HG02885 (cell line): ENCODE measurements around the gene ZEB2.

ENCODE experiments used
- ATAC-seq: cut with Tn5 transposase; IDR thresholded peaks from one replicate; pipeline ENCODE4 v1.9.1; 2021; ENCODE audit warnings: mild to moderate bottlenecking; ENCODE audit not compliant: unreplicated experiment, poor library complexity

The ZEB2 gene

DNA sequence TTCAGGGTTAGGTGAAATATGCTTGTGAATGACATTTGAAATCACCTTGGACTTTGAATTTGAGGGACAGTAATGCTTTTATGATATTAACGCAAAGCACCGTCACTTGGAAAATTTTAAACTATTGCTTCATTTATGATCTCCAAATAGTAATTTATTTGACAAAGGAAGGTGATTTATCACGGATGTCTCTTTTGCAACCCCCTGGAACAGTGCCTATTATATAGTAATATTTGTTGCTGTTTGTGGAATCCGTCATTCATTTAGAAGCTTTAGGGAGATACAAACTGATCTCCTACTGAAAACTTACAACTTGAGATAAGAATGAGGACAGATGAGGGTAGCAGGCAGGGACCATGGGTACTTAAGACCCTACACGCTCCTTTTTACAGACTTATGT is 10.7 kb upstream of the ZEB2 start:
- ATAC-seq, result no peak

DNA sequence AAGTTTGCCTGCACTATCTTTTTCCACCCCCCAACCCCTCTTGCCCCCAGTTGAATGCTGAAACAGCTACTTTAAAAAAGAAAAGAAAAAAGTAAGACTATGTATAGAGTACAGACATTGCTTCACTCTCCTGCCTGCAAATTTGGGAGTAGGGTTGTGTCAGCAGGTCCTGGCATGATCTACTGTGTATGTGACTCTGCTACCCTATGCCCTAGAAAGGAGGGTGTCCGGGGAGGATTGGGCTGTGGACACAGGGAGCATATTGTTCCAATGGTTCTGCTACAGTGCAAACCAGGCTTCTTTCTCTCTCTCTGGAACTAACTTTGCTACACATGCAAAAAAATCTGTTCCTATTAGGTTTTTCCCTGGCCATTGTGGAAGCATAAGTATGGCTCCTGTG is 9.9 kb upstream of the ZEB2 start:
- ATAC-seq, result no peak

DNA sequence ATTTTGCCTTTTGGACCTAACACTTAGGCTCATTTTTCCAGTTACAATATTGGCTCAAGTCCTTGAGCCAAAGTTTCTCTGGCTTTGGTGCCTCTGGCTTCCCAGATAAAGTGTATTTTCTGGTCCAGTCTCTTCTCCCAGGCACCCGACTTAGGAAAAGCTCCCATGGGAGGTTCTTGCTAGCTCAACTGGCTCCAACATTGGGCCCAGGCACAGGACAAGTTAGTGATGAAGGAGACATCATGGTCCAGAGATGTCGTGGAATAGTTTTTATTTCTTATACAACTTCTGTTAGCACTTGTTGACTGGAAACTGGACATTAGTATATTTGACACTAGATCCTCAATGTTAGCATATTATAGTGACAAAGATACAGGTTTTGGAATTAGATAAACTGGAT is 8.2 kb upstream of the ZEB2 start:
- no peak for ATAC-seq

DNA sequence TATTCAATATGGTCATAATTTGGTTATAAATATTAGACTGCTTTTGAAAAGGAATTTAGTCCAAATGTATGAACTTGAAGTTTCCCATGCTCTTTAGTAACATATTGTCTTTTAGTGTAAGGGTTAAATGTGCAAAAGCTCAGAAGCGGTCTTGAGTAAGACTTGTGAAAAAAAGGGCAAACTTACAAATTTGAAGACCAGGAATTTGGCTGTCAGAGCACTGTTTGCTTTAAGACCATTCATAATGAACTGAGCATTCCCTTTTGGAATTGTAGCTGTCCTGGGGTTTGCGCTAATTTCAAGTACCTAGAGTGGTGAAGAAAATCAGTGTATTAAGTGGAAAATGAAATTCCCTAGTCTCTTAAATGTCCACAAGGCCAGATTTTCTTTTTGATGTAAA is 6.9 kb upstream of the ZEB2 start:
- ATAC-seq, result no peak

DNA sequence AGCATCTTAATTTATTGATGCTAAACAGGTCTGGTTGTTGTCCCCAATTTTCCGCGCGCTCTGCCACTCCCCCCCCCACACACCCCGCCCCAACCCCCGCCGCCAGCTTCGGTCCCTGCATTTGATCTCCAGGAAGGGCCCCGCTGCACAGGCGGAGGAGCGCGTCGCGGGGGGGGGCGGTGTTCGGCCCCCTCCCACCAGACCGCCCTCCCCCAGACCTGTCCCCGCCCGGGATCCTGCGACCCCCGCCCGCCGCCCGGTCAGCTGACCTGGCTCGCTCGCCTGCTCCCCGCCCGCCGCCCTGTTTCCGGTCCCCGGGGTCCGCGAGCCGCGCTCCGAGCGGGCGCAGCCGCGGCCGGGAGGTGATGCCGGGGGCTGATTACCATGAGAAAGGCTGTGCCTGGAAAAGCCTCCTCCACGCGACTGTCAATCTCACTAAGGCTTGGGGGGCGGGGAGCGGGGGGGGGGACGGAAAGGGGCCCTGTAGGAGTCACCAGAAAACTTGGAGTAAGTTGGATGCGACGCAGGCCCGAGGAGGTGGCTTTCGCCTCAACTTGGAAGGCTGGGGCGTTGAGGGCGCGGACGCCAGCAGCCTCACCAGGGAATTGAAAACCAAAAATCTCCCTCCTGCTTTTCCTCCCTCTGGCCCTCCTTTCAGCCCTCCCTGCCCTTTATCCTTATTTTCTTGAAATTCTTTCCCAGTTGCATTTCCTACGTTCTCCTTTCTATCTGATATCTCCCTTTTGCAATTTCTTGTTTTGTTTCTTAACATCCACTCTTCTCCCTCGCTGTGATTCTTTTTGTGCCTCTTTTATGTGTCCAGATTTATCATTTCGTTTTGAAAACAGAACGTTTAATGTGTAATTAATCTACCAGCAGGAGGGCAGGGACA is 4.4 kb upstream of the ZEB2 start:
- ATAC-seq, result no peak

DNA sequence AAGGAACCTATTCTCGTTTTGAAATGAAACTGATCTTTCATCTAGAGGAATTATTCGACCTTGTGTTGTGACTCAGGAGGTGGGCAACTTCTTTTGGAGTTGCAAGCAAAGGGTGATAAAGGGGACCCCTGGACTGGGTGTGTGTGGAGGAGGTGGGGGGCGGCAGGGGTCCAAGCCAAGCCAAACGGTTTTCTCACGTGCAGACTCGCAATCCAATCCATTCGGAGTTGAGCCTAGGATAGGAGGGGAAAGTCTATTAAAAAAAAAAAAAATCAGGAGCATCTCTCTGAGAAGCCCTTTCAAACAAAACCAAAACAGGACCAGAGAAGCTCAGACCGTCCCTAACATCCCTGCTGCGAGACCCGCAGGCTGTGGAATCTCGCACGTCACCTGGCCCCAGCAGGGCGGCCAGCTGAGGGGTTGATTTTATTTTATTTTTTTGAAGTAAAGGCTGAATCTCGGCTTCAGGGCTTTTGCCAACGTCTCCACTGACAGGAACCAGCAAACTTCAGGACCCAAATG is 3.7 kb upstream of the ZEB2 start:
- ATAC-seq, result no peak

DNA sequence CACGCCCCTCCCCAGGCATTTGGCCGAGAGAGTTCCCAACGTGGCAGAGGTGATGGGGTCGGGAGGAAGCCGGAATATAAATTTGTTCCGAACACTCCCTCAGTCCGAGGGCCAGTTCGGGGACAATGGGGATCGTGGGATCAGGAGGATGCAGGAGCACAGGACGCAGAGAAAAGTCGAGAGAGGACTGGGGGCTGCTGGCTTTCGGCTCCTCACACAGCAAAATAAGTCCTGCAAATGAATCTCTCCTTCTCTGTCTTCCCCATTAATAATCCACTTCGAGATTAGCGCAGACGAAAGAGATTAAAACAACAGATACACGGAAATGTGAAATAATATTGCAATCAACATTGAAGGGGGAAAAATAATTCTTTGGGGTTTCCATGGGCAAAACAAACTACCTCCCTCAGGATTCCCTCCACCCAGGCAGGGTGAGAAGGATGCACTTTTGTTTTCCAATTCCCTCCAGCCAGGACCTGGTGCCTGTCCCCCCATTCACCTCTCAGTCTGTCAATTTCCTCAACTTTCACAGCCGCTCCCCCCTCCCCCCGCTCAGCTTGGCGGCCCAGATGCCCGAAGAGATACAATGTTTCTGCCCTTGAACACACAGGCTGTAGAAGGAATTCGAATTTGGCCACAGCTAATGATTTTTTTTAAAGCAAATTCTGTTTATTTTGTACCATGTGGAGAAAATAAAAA is 3.1 kb upstream of the ZEB2 start:
- no peak for ATAC-seq

DNA sequence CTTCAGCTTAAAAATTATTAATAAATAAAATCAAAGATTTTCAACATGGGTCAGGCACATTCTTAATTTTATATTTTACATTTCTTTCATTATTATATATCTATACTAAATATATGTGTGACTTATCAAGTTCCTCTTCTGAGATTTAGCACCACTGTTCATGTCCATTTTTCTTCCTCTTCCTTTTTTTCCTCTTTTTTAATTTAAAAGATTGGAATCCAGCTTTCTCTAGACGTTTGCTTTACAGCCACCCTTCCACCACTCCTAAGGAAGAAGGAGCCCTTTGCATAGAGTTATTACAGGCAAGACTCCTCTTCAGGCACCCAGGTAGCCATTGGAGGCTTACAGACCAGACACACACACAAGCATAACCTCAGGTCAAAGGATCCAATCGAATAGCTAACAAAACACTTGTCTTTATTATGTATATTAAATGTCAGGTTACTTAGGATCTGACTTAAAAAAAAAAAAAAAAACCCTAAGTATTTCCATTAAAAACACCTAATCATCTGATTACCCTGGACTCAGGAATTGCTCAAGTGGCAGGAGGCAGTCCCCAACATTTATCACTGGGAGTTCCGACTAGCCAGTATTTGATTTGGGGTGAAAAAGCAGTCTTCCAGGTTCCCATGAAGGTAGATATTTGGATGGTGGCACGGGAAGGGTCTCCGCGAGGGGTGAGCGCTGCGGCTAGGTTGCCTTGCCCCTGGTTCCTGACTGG is 2.4 kb upstream of the ZEB2 start:
- no peak for ATAC-seq

DNA sequence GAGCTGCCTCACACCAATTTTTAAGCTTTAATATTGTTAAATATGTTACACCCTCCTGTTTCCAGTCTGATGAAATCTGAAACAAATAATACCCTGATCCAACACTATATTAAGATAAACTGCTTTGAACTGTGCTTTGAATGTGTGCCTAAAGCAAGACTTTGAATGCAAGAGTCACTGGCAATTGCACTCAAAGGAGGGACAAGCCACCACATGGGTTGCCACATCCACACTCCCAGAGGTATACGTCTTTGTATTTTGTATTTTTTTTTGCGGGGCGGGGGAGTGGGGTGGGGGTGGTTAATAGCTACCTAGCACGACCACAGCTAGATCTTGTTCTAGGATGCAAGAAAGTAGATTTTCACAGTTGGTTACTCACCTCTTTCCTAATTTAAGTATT is 1.8 kb upstream of the ZEB2 start:
- ATAC-seq, result no peak

DNA sequence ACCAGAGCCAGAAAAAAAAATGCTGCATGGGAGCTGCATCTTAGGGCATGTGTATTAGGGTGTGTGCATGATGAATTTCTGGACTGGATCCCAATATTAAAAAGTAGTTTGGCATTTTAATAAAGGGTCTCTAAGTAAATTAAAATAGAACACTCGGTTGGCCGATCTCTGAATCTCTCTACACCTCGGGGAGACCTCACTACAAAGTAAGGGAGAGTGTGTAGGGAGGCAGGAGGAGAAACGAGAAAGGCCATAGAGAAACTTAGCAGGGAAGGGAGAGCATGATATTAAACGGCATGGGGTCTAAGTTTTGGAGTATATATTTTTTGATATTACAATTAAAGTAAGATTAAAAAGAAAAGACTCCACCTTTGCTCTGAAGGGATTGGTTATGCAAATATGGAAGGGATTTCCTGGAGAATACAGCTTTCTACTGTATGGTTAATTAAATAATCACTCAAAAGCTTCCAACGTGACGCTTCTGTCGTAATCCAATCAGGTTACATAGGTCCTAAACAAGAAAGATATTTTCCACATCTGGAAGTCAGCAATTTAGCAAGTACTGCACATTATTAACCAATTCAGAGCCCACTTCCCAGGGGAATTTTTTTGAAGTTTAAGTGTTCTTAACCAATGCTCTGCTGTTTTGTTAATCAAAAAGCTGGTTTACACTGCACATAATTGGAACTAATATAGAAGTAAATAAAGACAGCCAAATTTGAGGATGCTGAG is 1.0 kb upstream of the ZEB2 start:
- ATAC-seq, result no peak

DNA sequence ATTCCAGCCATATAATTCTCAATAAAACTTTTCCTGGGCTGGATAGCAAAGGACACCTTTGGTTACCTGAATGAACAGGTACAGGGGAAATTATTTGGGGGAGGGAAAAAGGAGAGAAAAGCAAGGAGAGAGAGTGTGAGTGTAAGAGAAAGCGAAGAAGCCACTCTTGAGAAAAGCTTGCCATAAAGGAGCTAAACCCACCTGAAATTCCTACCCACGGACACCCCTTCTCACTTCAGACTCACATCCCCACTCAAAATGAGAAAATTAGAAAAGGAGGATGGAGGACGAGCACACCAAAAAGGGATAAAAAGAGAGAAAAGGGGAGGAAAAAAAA is 354 bp downstream of the ZEB2 start:
- ATAC-seq, result no peak

DNA sequence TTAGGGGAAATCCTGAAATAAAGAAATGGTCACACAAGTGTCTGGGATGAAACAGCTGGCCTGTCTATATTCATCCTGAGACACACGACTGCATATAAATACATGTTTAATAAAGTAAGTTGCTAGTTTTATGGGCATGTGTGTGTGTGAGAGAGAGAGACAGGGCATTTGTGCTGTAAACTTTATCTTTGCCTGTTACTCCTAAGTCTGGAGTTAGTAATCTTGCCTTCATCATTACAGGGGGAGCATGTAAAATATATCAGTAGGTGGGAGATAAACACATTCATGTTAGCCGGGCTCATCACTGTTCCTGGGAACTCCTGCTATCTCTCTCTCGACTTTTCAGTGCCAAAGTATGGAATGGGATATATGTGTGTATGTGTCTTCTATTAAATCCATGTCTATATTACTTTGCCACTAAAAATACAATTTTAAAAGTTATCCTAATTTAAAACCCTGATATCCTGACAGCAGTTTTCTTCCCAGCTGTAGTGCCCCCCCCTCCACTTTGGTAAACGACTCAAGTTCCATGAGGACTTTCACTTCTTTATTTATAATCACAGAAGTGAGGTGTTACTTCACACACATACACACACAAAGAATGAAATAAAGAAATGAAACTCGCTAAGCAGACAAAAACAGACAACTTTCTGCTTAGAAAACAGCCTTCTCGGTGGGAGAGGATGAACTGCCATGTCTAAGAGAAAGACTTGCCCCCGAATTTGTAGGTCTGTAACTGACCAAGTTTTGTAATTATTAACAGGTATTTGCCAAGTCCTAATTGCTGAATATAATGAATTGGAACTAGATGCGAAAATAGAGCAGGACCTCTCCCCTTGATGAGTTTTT is 947 bp downstream of the ZEB2 start:
- ATAC-seq, result peak; percentile 57

DNA sequence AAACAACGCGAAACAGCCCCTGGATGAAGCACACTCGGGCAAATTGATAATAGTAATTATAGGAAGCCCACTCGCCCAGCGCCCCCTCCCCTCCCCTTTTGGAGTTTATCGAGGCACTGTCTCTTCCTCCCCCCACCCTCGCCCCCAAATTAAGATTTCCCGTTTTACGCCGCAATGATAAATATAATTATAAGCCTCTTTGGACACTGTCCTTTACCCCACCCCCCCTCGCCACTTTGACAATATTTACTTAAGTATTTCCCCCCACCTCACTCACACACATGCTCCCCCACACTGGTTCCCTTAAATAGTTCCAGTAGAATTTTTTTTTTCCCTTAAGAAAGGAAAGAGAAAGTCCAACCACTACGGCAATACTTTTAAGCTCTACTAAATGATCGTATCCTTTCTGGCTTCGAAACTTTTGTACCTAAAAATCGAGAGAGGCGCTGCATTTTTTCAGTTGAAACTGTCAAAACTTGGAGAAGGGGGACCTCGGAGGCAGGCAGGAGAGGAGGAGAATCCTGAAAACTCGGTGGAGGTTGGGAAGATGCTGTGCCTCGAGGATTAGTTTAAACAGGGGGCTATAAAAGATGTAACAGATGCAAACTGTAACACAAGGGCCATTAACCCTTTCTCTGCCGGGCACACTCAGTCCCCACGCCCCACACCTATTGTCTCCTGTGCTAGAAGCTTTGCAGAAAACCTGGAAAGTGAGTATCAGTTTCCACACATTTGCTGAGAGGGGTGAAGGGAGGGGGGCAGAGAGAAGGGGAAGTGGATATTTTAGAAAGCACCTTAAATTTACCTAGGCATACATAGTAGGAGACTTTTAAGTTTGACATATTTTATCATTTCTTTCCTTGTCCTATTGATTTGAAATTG is 1.8 kb downstream of the ZEB2 start:
- ATAC-seq, result no peak

DNA sequence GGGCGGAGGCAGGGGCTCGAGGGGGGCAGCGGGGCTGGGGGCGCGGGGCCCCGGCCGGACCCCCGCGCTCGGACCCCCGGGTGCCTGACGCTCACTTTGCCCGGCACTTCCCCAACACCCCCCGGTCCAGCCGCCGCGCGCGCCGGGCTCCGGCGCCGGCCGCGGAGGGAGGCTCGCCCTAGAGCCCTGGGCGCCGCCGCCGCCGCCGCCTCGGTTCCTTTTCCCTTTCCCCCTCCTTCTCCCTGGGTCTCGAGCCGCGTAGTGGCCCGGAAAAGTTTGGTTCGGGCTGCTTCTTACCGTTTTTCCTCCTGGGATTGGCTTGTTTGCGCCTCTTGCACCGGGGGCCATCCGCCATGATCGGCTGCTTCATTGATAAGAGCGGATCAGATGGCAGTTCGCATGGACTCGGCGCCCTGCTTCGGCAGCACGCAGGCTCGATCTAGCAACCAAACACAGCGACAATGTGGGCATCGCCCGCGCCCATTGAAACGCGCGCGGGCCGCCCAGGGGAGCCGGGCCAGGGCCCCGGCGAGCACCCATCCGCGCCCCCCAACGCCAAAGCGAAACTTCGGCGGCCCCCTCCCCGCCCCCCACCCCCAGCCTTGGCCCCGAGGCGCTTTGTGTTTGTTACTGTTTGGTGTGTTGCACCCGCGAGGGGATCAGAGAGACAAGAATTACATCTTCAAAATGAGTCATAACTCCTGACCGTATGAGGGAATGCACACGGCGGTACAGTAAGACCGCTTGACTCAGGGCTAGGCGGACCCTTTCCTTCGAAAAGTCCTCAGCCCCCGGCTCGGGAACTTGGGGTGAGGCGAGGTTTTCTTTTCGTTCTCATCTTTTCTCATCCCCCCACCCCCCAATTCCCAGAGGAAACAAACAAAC is 2.7 kb downstream of the ZEB2 start:
- peak; percentile 76 for ATAC-seq

DNA sequence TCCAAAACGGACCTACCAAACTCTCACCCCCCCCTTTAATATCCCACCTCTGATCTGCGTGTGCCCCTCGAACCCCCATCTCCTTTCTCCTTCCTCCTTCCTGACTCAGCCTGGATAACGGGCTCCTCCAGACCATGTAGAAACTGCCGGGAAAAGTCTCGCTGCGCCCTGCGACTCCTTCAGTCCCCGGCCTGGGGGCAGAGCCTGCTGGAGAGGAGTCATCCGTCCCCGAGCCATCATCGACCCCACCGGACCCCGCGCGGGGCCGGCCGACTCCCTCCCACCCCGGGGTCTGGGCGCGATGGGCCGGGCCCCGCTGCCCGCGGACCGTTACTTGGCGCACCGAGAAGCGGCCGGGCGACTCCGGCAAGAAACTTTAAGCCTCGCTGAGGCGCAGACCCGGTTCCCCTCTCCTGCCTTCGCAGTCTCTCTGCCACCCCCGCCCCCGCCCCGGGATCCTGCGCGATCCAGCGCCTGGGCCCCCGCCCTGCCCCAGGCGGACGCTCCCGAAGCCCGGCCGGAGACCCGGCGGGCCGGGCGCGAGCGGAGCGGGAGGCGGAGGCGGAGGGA is 3.4 kb downstream of the ZEB2 start:
- peak; percentile 26 for ATAC-seq

DNA sequence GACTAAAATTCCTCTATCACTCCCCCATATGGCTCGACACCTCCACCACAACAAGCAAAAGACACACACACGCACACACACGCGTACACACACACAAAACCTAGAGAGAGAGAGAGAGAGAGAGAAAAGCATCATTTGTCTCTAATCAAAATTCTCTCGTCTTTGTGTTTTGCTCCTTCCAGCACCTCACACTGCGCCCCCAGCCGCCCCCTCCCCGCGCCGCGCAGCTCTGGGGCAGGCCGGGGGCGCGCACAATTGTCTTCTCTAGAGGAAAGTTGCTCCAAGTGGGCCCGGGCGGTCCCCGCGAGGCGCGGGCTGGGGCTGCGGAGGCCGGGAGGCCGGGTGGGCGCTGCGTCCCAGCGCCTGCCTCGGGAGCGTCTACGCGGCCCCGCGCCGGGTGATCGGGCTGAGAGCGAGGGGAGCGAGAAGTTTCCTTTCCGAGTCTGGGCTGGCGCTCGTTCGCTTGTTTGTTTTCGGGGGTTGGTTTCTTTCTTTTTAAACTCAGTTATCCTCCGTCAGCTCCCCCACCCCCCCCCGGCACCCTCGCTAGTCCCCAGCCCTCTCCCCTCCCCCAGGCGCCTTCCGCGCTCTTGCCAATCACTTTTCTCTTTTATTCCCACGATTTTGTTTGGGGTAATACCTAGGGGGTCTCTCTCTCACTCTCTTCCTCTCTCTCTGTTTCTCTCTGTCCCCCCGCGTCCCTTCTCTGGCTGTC is 4.1 kb downstream of the ZEB2 start:
- no peak for ATAC-seq
